ENCODE data around the gene TAS2R50. TPM values are rescaled to one million over a fixed set of nuclear protein-coding genes. Genes with fewer than 3 reads are reported as not detected.

TAS2R50 gene
- total and polyA plus RNA-seq, 8 donors: 0.40 to 0.74 (median 0.60) TPM; not detected in 2

Other genes starting within 250 kb of the TAS2R50 start
- gene TAS2R7, start 184.3 kb downstream of the TAS2R50 start, total RNA-seq: not detected
- not detected for gene TAS2R7, start 184.3 kb downstream of the TAS2R50 start, polyA plus RNA-seq
- not detected for gene TAS2R8, start 179.6 kb downstream of the TAS2R50 start, total RNA-seq
- gene TAS2R8, start 179.6 kb downstream of the TAS2R50 start, polyA plus RNA-seq: under 1 TPM in 1 of 2 donors, not detected in 1; 0.09 TPM
- gene TAS2R9, start 176.7 kb downstream of the TAS2R50 start, total RNA-seq: not detected
- gene TAS2R9, start 176.7 kb downstream of the TAS2R50 start, polyA plus RNA-seq: not detected
- under 1 TPM in 3 of 6 donors, not detected in 3; 0.17 to 0.28 (median 0.25) TPM for gene TAS2R10, start 160.6 kb downstream of the TAS2R50 start, total RNA-seq
- under 1 TPM in 1 of 2 donors, not detected in 1; 0.14 TPM for gene TAS2R10, start 160.6 kb downstream of the TAS2R50 start, polyA plus RNA-seq
- gene PRR4, start 137.4 kb downstream of the TAS2R50 start, total RNA-seq: 1 to 10 TPM in 1 of 6 donors, under 1 TPM in 4, not detected in 1; 0.32 to 1.8 (median 0.55) TPM
- gene PRR4, start 137.4 kb downstream of the TAS2R50 start, polyA plus RNA-seq: 1 to 10 TPM; 3.8 to 4.3 TPM
- gene PRH1, start 102.7 kb downstream of the TAS2R50 start, total RNA-seq: 10 to 100 TPM in 1 of 6 donors, 1 to 10 TPM in 5; 4.7 to 11.0 (median 6.7) TPM
- 1 to 10 TPM; 2.0 to 2.5 TPM for gene PRH1, start 102.7 kb downstream of the TAS2R50 start, polyA plus RNA-seq
- gene TAS2R13, start 77.3 kb downstream of the TAS2R50 start, total RNA-seq: under 1 TPM; 0.47 to 0.91 (median 0.72) TPM
- not detected for gene TAS2R13, start 77.3 kb downstream of the TAS2R50 start, polyA plus RNA-seq
- not detected for gene PRH2, start 57.7 kb downstream of the TAS2R50 start, total RNA-seq
- gene PRH2, start 57.7 kb downstream of the TAS2R50 start, polyA plus RNA-seq: under 1 TPM in 1 of 2 donors, not detected in 1; 0.42 TPM
- gene TAS2R14, start 47.6 kb downstream of the TAS2R50 start, total RNA-seq: 1 to 10 TPM in 1 of 6 donors, under 1 TPM in 5; 0.83 to 1.7 (median 0.88) TPM
- 1 to 10 TPM in 1 of 2 donors, under 1 TPM in 1; 0.91 to 1.5 TPM for gene TAS2R14, start 47.6 kb downstream of the TAS2R50 start, polyA plus RNA-seq
- gene TAS2R20, start 11.4 kb upstream of the TAS2R50 start, total RNA-seq: under 1 TPM; 0.42 to 0.98 (median 0.76) TPM
- under 1 TPM in 1 of 2 donors, not detected in 1; 0.35 TPM for gene TAS2R20, start 11.4 kb upstream of the TAS2R50 start, polyA plus RNA-seq
- 1 to 10 TPM in 3 of 6 donors, under 1 TPM in 3; 0.76 to 2.0 (median 1.2) TPM for gene TAS2R19, start 35.7 kb upstream of the TAS2R50 start, total RNA-seq
- gene TAS2R19, start 35.7 kb upstream of the TAS2R50 start, polyA plus RNA-seq: under 1 TPM; 0.19 to 0.28 TPM
- 1 to 10 TPM in 5 of 6 donors, under 1 TPM in 1; 0.85 to 2.9 (median 1.6) TPM for gene TAS2R31, start 44.5 kb upstream of the TAS2R50 start, total RNA-seq
- gene TAS2R31, start 44.5 kb upstream of the TAS2R50 start, polyA plus RNA-seq: under 1 TPM; 0.23 TPM
- gene TAS2R46, start 75.4 kb upstream of the TAS2R50 start, total RNA-seq: under 1 TPM; 0.43 to 0.61 (median 0.55) TPM
- gene TAS2R46, start 75.4 kb upstream of the TAS2R50 start, polyA plus RNA-seq: not detected
- gene TAS2R43, start 105.4 kb upstream of the TAS2R50 start, total RNA-seq: under 1 TPM in 4 of 6 donors, not detected in 2; 0.17 to 0.28 (median 0.22) TPM
- gene TAS2R43, start 105.4 kb upstream of the TAS2R50 start, polyA plus RNA-seq: under 1 TPM in 1 of 2 donors, not detected in 1; 0.16 TPM
- gene TAS2R30, start 147.7 kb upstream of the TAS2R50 start, total RNA-seq: 1 to 10 TPM in 5 of 6 donors, under 1 TPM in 1; 0.98 to 2.6 (median 1.5) TPM
- gene TAS2R30, start 147.7 kb upstream of the TAS2R50 start, polyA plus RNA-seq: not detected
- gene SMIM10L1, start 184.3 kb upstream of the TAS2R50 start, total RNA-seq: 1 to 10 TPM; 1.9 to 5.5 (median 3.3) TPM
- gene SMIM10L1, start 184.3 kb upstream of the TAS2R50 start, polyA plus RNA-seq: 1 to 10 TPM; 4.2 to 6.4 TPM
- gene TAS2R42, start 200.0 kb upstream of the TAS2R50 start, total RNA-seq: not detected
- gene TAS2R42, start 200.0 kb upstream of the TAS2R50 start, polyA plus RNA-seq: not detected